Right kidney (tissue), 9 donors: ENCODE measurements around the gene CMTR1.
"Not testable (repeated sequence)": the region's sequence is repeated elsewhere in the genome, so short reads cannot be mapped to it uniquely, and the experiment has no call there.

Experiments used
- DNase-seq: peaks from one replicate; pipeline ENCODE4 v3.0.0-alpha.2; 2016
- long read RNA-seq, 8 donors: transcript quantifications; one replicate each; lab custom pipeline, GENCODE V29; 2026

The CMTR1 gene
- long read RNA-seq, donor 1, full-length matches to known transcripts: 1 of 1 reads
- long read RNA-seq, donor 1, partial matches to known transcripts: 0 of 1 reads
- long read RNA-seq, donor 1, other reads (novel, unspliced or antisense): 0 of 1 reads
- long read RNA-seq, donor 2, full-length matches to known transcripts: 1 of 1 reads
- long read RNA-seq, donor 2, partial matches to known transcripts: 0 of 1 reads
- long read RNA-seq, donor 2, other reads (novel, unspliced or antisense): 0 of 1 reads
- long read RNA-seq, donor 3, full-length matches to known transcripts: 4 of 4 reads
- long read RNA-seq, donor 3, partial matches to known transcripts: 0 of 4 reads
- long read RNA-seq, donor 3, other reads (novel, unspliced or antisense): 0 of 4 reads
- long read RNA-seq, donor 4, full-length matches to known transcripts: 5 of 30 reads
- long read RNA-seq, donor 4, partial matches to known transcripts: 25 of 30 reads
- long read RNA-seq, donor 4, other reads (novel, unspliced or antisense): 0 of 30 reads
- long read RNA-seq, donor 5, full-length matches to known transcripts: 3 of 102 reads
- long read RNA-seq, donor 5, partial matches to known transcripts: 99 of 102 reads
- long read RNA-seq, donor 5, other reads (novel, unspliced or antisense): 0 of 102 reads
- long read RNA-seq, donor 6, full-length matches to known transcripts: 4 of 4 reads
- long read RNA-seq, donor 6, partial matches to known transcripts: 0 of 4 reads
- long read RNA-seq, donor 6, other reads (novel, unspliced or antisense): 0 of 4 reads
- long read RNA-seq, donor 7, full-length matches to known transcripts: 6 of 6 reads
- long read RNA-seq, donor 7, partial matches to known transcripts: 0 of 6 reads
- long read RNA-seq, donor 7, other reads (novel, unspliced or antisense): 0 of 6 reads
- long read RNA-seq, donor 8, full-length matches to known transcripts: 4 of 10 reads
- long read RNA-seq, donor 8, partial matches to known transcripts: 6 of 10 reads
- long read RNA-seq, donor 8, other reads (novel, unspliced or antisense): 0 of 10 reads

GRCh38 chr6:37432916-37433656 is at the start of gene CMTR1:
CMTR1 (plus strand) TSS chr6:37433221; CDS start chr6:37435630, 2,409 bp downstream.
- peak; percentile 89 for DNase-seq

- DNase-seq: no peak
Observed at GRCh38 chr6:37388578-37388977, 44.4 kb upstream of the CMTR1 start.

GRCh38 chr6:37389857-37390256 is 43.2 kb upstream of the CMTR1 start:
- no peak for DNase-seq

- DNase-seq: no peak
Observed at GRCh38 chr6:37391120-37391519, 41.9 kb upstream of the CMTR1 start.

GRCh38 chr6:37392821-37393220 is 40.2 kb upstream of the CMTR1 start:
- no peak for DNase-seq

- DNase-seq: no peak
Observed at GRCh38 chr6:37393381-37393929, 39.6 kb upstream of the CMTR1 start.

- DNase-seq: no peak
Observed at GRCh38 chr6:37396571-37397180, 36.3 kb upstream of the CMTR1 start.

- DNase-seq: no peak
Observed at GRCh38 chr6:37399131-37399530, 33.9 kb upstream of the CMTR1 start.

GRCh38 chr6:37399795-37400490 is 33.1 kb upstream of the CMTR1 start:
- DNase-seq: no peak

- not testable (repeated sequence) for DNase-seq
Observed at GRCh38 chr6:37401658-37402057, 31.4 kb upstream of the CMTR1 start.

- DNase-seq: no peak
Observed at GRCh38 chr6:37406726-37407341, 26.2 kb upstream of the CMTR1 start.

- DNase-seq: no peak
Observed at GRCh38 chr6:37407948-37408347, 25.1 kb upstream of the CMTR1 start.

- no peak for DNase-seq
Observed at GRCh38 chr6:37409501-37409900, 23.5 kb upstream of the CMTR1 start.

GRCh38 chr6:37417393-37417792 is 15.6 kb upstream of the CMTR1 start:
- DNase-seq: no peak

GRCh38 chr6:37418722-37419121 is 14.3 kb upstream of the CMTR1 start:
- DNase-seq: no peak

GRCh38 chr6:37426058-37426944 is 6.7 kb upstream of the CMTR1 start:
- no peak for DNase-seq

GRCh38 chr6:37426945-37427510 is 6.0 kb upstream of the CMTR1 start:
- no peak for DNase-seq

- no peak for DNase-seq
Observed at GRCh38 chr6:37429352-37429750, 3.7 kb upstream of the CMTR1 start.

GRCh38 chr6:37432590-37432915 is 468 bp upstream of the CMTR1 start:
- no peak for DNase-seq
